ENCODE measurements around the gene TIMM10. TPM values are rescaled to one million over a fixed set of nuclear protein-coding genes. Genes with fewer than 3 reads are reported as not detected.
A peak's percentile ranks its signal among the peaks of the same experiment; 100 is the strongest.

The TIMM10 gene
- total RNA-seq, 4 donors from 2014 or later = 33.0 to 47.3 (median 38.7) TPM

DNA sequence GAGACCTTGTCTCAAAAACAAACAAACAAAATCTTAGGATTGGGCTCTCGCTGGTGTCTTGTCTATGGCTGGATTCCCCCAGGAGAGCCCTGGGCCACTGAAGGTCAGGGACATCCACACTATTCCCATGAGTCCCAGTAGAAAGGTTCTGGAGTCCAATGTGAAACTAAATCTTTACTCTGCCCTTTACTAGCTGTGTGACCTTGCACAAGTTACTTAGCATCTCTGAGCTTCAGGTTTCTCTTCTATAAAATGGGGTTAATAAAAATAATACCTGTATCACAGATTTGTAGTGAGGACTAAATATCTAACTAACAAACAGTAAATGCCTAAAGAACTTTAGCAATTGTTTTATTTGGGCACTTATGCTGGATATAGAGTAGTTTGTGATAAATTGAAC is 24.0 kb downstream of the TIMM10 start:
- Histone ChIP-seq H3K36me3 (no peaks in the 10 kb centered on the region), H3K4me3 (no peak overlapping the region), H3K4me1 (peaks cover 0 to 12% (median 0%) of the 10 kb centered on the region in 3 donors), H3K9me3 (no peaks in the 10 kb centered on the region), H3K27ac (no peak overlapping the region), H3K27me3 (no peaks in the 10 kb centered on the region)
- no peak for DNase-seq
- WGBS, 2 donors = 85 to 91% methylated on average over 1 of the region's 1 CpG
- TF ChIP-seq, protein P1, sequence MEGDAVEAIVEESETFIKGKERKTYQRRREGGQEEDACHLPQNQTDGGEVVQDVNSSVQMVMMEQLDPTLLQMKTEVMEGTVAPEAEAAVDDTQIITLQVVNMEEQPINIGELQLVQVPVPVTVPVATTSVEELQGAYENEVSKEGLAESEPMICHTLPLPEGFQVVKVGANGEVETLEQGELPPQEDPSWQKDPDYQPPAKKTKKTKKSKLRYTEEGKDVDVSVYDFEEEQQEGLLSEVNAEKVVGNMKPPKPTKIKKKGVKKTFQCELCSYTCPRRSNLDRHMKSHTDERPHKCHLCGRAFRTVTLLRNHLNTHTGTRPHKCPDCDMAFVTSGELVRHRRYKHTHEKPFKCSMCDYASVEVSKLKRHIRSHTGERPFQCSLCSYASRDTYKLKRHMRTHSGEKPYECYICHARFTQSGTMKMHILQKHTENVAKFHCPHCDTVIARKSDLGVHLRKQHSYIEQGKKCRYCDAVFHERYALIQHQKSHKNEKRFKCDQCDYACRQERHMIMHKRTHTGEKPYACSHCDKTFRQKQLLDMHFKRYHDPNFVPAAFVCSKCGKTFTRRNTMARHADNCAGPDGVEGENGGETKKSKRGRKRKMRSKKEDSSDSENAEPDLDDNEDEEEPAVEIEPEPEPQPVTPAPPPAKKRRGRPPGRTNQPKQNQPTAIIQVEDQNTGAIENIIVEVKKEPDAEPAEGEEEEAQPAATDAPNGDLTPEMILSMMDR (IDR thresholded peaks at IDR 0.05) = no peak
- TF ChIP-seq POLR2A (IDR thresholded peaks at IDR 0.05) = no peak
- intact Hi-C loops (cut with DNase I) = no loop called here

DNA sequence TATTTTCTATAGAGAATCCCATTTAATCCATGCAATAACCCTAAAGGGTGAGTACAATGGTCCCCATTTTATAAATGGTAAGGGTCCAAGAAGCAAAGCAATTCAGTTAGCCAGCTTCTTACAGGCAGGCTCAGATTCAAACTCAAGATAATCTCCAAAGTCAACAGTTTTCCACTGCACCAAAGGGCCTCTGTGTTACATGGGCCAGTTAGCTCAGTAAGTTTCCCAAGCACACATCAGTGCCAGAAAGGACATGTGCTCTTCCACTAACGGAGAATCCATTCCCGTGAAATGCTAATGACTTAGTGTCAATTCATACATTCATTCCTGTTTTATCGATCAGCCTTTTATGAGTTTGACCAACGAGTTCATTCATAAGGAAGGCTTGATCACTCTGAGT is 26.0 kb downstream of the TIMM10 start:
- Histone ChIP-seq H3K36me3 (no peaks in the 10 kb centered on the region), H3K4me3 (no peak overlapping the region), H3K27ac (no peak overlapping the region), H3K27me3 (no peaks in the 10 kb centered on the region), H3K4me1 (peaks cover 0 to 32% (median 10%) of the 10 kb centered on the region in 3 donors), H3K9me3 (no peaks in the 10 kb centered on the region)
- intact Hi-C loops (cut with DNase I) = no loop called here
- DNase-seq = no peak
- 83 to 90% methylated on average over 4 of the region's 4 CpGs for WGBS, 2 donors
- TF ChIP-seq, protein P1 (IDR thresholded peaks at IDR 0.05) = no peak
- no peak for TF ChIP-seq POLR2A (IDR thresholded peaks at IDR 0.05)

DNA sequence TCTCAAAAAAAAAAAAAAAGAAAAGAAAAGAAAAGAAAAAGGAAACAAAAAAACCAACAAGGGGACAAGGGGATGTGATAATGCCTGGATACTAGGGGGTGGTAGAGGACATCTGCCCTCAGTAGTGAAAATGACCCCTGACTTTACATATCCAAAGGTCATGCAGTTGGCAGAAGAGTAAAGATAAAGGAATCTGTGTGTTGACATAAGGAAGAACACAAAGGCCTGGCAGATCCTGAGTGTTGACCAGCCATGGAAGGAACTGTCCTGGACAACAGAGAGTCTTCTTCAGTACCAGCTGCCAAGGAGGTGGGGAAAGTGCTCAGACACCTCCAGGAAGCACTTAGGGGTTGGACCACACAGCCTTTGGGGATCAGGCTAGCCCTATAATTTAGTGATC is 27.7 kb downstream of the TIMM10 start:
- Histone ChIP-seq H3K4me1 (peaks cover 0 to 41% (median 17%) of the 10 kb centered on the region in 3 donors), H3K4me3 (no peak overlapping the region), H3K27me3 (no peaks in the 10 kb centered on the region), H3K36me3 (no peaks in the 10 kb centered on the region), H3K9me3 (no peaks in the 10 kb centered on the region), H3K27ac (no peak overlapping the region)
- DNase-seq = no peak
- intact Hi-C loops (cut with DNase I) = no loop called here
- TF ChIP-seq, protein P1 (IDR thresholded peaks at IDR 0.05) = no peak
- no peak for TF ChIP-seq POLR2A (IDR thresholded peaks at IDR 0.05)

DNA sequence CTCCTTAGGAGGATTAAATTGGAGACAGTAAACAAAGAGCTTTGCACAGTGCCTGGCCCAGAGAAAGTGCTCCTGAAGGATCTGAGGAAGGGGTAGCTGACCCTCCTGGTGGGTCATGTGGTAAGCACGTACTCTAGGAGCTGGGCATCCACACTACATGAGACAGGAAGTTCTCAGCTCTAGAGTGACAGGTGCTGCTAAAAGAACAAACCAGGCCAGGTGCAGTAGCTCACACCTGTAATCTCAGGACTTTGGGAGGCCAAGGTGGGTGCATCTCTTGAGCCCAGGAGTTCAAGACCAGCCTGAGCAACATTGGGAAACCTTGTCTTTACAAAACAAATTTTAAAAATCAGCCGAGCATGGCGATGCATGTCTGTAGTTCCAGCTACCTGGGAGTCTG is 28.2 kb downstream of the TIMM10 start:
- Histone ChIP-seq H3K27ac (no peak overlapping the region), H3K36me3 (no peaks in the 10 kb centered on the region), H3K9me3 (no peaks in the 10 kb centered on the region), H3K27me3 (no peaks in the 10 kb centered on the region), H3K4me3 (no peak overlapping the region), H3K4me1 (peaks cover 0 to 41% (median 17%) of the 10 kb centered on the region in 3 donors)
- DNase-seq = no peak
- 94 to 97% methylated on average over 3 of the region's 3 CpGs for WGBS, 2 donors
- TF ChIP-seq, protein P1 (IDR thresholded peaks at IDR 0.05) = no peak
- TF ChIP-seq POLR2A (IDR thresholded peaks at IDR 0.05) = no peak
- intact Hi-C loops (cut with DNase I) = no loop called here

DNA sequence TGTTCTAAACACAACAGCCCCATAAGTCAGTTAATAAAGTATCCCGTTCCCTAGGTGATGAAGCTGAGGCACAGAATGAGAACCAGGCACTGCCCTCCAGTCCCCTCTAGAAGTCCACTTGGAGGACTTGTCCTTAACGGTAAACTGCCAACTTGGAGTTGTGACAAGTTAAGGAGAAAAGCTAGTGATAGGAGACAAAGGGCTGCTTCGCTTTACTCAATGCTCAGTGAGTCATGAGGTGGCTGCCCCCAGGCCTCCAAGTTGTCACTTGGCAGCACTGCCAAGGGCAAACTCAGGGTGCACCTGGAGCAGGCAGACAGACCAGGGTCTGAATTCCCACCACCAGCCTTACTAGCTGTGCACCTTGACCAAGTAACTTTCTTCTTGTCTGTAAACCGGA is 28.6 kb downstream of the TIMM10 start:
- intact Hi-C loops (cut with DNase I) = no loop called here
- peaks cover 0 to 41% (median 17%) of the 10 kb centered on the region in 3 donors for H3K4me1 ChIP-seq
- H3K27ac ChIP-seq = peak overlapping the region in 1 of 4 donors; percentile 21
- no peaks in the 10 kb centered on the region for H3K9me3 ChIP-seq
- no peak for DNase-seq
- no peak for TF ChIP-seq POLR2A (IDR thresholded peaks at IDR 0.05)
- TF ChIP-seq, protein P1 (IDR thresholded peaks at IDR 0.05) = no peak
- H3K27me3 ChIP-seq = no peaks in the 10 kb centered on the region
- H3K36me3 ChIP-seq = no peaks in the 10 kb centered on the region
- 50 to 66% methylated on average over 3 to 4 of the region's 4 CpGs for WGBS, 2 donors
- H3K4me3 ChIP-seq = no peak overlapping the region
